ENCODE results near the gene SUFU.

- TF ChIP-seq CTCF (conservative IDR thresholded peaks at IDR 0.05; ENCODE audit: low read depth, low read length): no peak
- no peak for TF ChIP-seq EZH2 (IDR thresholded peaks at IDR 0.05; ENCODE audit: low read length, unreplicated experiment)
- no peak for TF ChIP-seq EZH2phosphoT487 (IDR thresholded peaks at IDR 0.05; ENCODE audit: borderline replicate concordance, low read length)
Observed at GRCh38 chr10:102641402-102641801, 137.6 kb downstream of the SUFU start.
